ENCODE data around the gene SMIM7.

The SMIM7 gene

GRCh38 chr19:16607819-16608218, 52.1 kb downstream of the SMIM7 start:
- no peak overlapping the region for H3K4me3 ChIP-seq (ENCODE audit: low read depth, low read length)
- TF ChIP-seq CTCF (IDR thresholded peaks at IDR 0.05; ENCODE audit: borderline replicate concordance, insufficient read depth, low read depth, low read length), result no peak

GRCh38 chr19:16605553-16605994, 54.4 kb downstream of the SMIM7 start:
- no peak overlapping the region for H3K4me3 ChIP-seq (ENCODE audit: low read depth, low read length)
- no peak for TF ChIP-seq CTCF (IDR thresholded peaks at IDR 0.05; ENCODE audit: borderline replicate concordance, insufficient read depth, low read depth, low read length)

- H3K4me3 ChIP-seq (ENCODE audit: low read depth, low read length), result no peak overlapping the region
- TF ChIP-seq CTCF (IDR thresholded peaks at IDR 0.05; ENCODE audit: borderline replicate concordance, insufficient read depth, low read depth, low read length), result no peak
Observed at GRCh38 chr19:16605115-16605514, 54.8 kb downstream of the SMIM7 start.

GRCh38 chr19:16604615-16605014, 55.3 kb downstream of the SMIM7 start:
- H3K4me3 ChIP-seq (ENCODE audit: low read depth, low read length), result no peak overlapping the region
- TF ChIP-seq CTCF (IDR thresholded peaks at IDR 0.05; ENCODE audit: borderline replicate concordance, insufficient read depth, low read depth, low read length), result no peak

GRCh38 chr19:16603090-16603489, 56.9 kb downstream of the SMIM7 start:
- TF ChIP-seq CTCF (IDR thresholded peaks at IDR 0.05; ENCODE audit: borderline replicate concordance, insufficient read depth, low read depth, low read length), result no peak
- no peak overlapping the region for H3K4me3 ChIP-seq (ENCODE audit: low read depth, low read length)

- no peak for TF ChIP-seq CTCF (IDR thresholded peaks at IDR 0.05; ENCODE audit: borderline replicate concordance, insufficient read depth, low read depth, low read length)
Observed at GRCh38 chr19:16601378-16602052, 58.4 kb downstream of the SMIM7 start.

GRCh38 chr19:16600824-16601223, 59.1 kb downstream of the SMIM7 start:
- TF ChIP-seq CTCF (IDR thresholded peaks at IDR 0.05; ENCODE audit: borderline replicate concordance, insufficient read depth, low read depth, low read length), result no peak

More at GRCh38 chr19:16601378-16602052, 58.4 kb downstream of the SMIM7 start:
- no peak overlapping the region for H3K4me3 ChIP-seq (ENCODE audit: low read depth, low read length)

More at GRCh38 chr19:16600824-16601223, 59.1 kb downstream of the SMIM7 start:
- no peak overlapping the region for H3K4me3 ChIP-seq (ENCODE audit: low read depth, low read length)

Measured in GM12875 (cell line).